ENCODE measurements around the gene POGK.
"Not testable (repeated sequence)": the region's sequence is repeated elsewhere in the genome, so short reads cannot be mapped to it uniquely, and the experiment has no call there.

The POGK gene

GRCh38 chr1:166838766-166839599 is at the start of gene POGK:
TSS of gene POGK (plus strand) at chr1:166839475. CDS start at chr1:166840957, 1,482 bp downstream.
- in situ Hi-C loops (cut with MboI; ENCODE audit: low sequenced_read_pairs), result no loop called here

- in situ Hi-C loops (cut with MboI; ENCODE audit: low sequenced_read_pairs), result no loop called here
Observed at GRCh38 chr1:166796620-166797236, 42.5 kb upstream of the POGK start.

GRCh38 chr1:166808952-166809351 is 30.3 kb upstream of the POGK start:
- in situ Hi-C loops (cut with MboI; ENCODE audit: low sequenced_read_pairs), result no loop called here

GRCh38 chr1:166811691-166812090 is 27.6 kb upstream of the POGK start:
- in situ Hi-C loops (cut with MboI; ENCODE audit: low sequenced_read_pairs), result no loop called here

- in situ Hi-C loops (cut with MboI; ENCODE audit: low sequenced_read_pairs), result no loop called here
Observed at GRCh38 chr1:166813508-166814223, 25.6 kb upstream of the POGK start.

- in situ Hi-C loops (cut with MboI; ENCODE audit: low sequenced_read_pairs), result no loop called here
Observed at GRCh38 chr1:166814611-166815010, 24.7 kb upstream of the POGK start.

GRCh38 chr1:166819974-166820373 is 19.3 kb upstream of the POGK start:
- in situ Hi-C loops (cut with MboI; ENCODE audit: low sequenced_read_pairs), result no loop called here

- in situ Hi-C loops (cut with MboI; ENCODE audit: low sequenced_read_pairs), result no loop called here
Observed at GRCh38 chr1:166822385-166822784, 16.9 kb upstream of the POGK start.

- in situ Hi-C loops (cut with MboI; ENCODE audit: low sequenced_read_pairs), result no loop called here
Observed at GRCh38 chr1:166827426-166827825, 11.8 kb upstream of the POGK start.

GRCh38 chr1:166829762-166830161 is 9.5 kb upstream of the POGK start:
- in situ Hi-C loops (cut with MboI; ENCODE audit: low sequenced_read_pairs), result not testable (repeated sequence)

GRCh38 chr1:166836733-166837132 is 2.5 kb upstream of the POGK start:
- in situ Hi-C loops (cut with MboI; ENCODE audit: low sequenced_read_pairs), result no loop called here

GRCh38 chr1:166839600-166840308 is 479 bp downstream of the POGK start:
- in situ Hi-C loops (cut with MboI; ENCODE audit: low sequenced_read_pairs), result no loop called here

- in situ Hi-C loops (cut with MboI; ENCODE audit: low sequenced_read_pairs), result no loop called here
Observed at GRCh38 chr1:166840309-166841274, 1.3 kb downstream of the POGK start.

- in situ Hi-C loops (cut with MboI; ENCODE audit: low sequenced_read_pairs), result no loop called here
Observed at GRCh38 chr1:166843322-166843721, 4.0 kb downstream of the POGK start.

- in situ Hi-C loops (cut with MboI; ENCODE audit: low sequenced_read_pairs), result no loop called here
Observed at GRCh38 chr1:166843769-166844596, 4.7 kb downstream of the POGK start.

GRCh38 chr1:166844791-166845190 is 5.5 kb downstream of the POGK start:
- in situ Hi-C loops (cut with MboI; ENCODE audit: low sequenced_read_pairs), result no loop called here

GRCh38 chr1:166848193-166848592 is 8.9 kb downstream of the POGK start:
- in situ Hi-C loops (cut with MboI; ENCODE audit: low sequenced_read_pairs), result no loop called here

- in situ Hi-C loops (cut with MboI; ENCODE audit: low sequenced_read_pairs), result no loop called here
Observed at GRCh38 chr1:166849135-166849534, 9.9 kb downstream of the POGK start.

GRCh38 chr1:166852918-166853317 is 13.6 kb downstream of the POGK start:
- in situ Hi-C loops (cut with MboI; ENCODE audit: low sequenced_read_pairs), result no loop called here
